Measurements from ENCODE around the gene MESD. TPM values are rescaled to one million over a fixed set of nuclear protein-coding genes. Genes with fewer than 3 reads are reported as not detected.

The MESD gene
- total RNA-seq, 3 donors from 2014 or later (not counting 1 experiment from before 2014, with no cell fraction given): 14.7 to 26.0 (median 24.5) TPM

DNA sequence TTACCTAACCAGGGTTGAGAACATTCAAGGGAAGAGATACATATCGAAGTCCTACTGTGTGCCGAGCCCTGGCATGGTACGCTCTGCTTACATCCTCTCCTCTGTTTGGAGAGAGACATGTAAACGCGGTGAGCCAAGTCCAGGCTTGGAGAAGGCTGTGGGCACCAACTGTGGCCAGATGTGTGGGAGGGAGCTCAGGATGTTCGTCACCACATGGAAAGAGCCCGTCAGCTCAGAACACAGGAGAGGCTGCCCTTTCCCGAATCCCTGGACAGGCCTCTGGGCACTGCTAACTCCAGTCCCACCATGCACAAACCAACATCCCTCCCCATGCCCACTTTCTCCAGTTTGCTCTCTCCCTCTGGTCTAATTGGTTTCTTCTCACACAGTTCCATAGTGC is 43.0 kb downstream of the MESD start:
- no peak for DNase-seq
- WGBS (ENCODE audit: insufficient coverage): 95% methylated on average over 8 of the region's 8 CpGs
- H3K4me1 ChIP-seq (ENCODE audit: control insufficient read depth, insufficient read depth, low read length): no peaks in the 10 kb centered on the region
- H3K36me3 ChIP-seq (ENCODE audit: control insufficient read depth, insufficient read depth, low read length): peaks cover 54% of the 10 kb centered on the region
- H3K4me3 ChIP-seq (ENCODE audit: low read length): no peak overlapping the region
- Mint-ChIP-seq H3K27me3 (ENCODE audit: low read depth in 2 of 2) (no peaks in the 10 kb centered on the region), H3K9me3 (no peaks in the 10 kb centered on the region), H3K36me3 (peaks cover 6% of the 10 kb centered on the region), H3K4me3 (no peak overlapping the region), H3K4me1 (no peaks in the 10 kb centered on the region), H3K27ac (no peak overlapping the region)
- no peak for ATAC-seq
- H3K27me3 ChIP-seq (ENCODE audit: control insufficient read depth, insufficient read depth, low read length): no peaks in the 10 kb centered on the region
- no peaks in the 10 kb centered on the region for H3K9me3 ChIP-seq (ENCODE audit: control insufficient read depth, insufficient read depth, low read length)
- TF ChIP-seq CTCF (IDR thresholded peaks at IDR 0.05): no peak
- intact Hi-C loops (cut with micrococcal nuclease): no loop called here
- H3K27ac ChIP-seq (ENCODE audit: low read length): no peak overlapping the region

- Mint-ChIP-seq H3K27me3 (ENCODE audit: low read depth in 2 of 2) (no peaks in the 10 kb centered on the region), H3K4me3 (no peak overlapping the region), H3K36me3 (peaks cover 6% of the 10 kb centered on the region), H3K9me3 (no peaks in the 10 kb centered on the region), H3K27ac (no peak overlapping the region), H3K4me1 (no peaks in the 10 kb centered on the region)
- no peaks in the 10 kb centered on the region for H3K27me3 ChIP-seq (ENCODE audit: control insufficient read depth, insufficient read depth, low read length)
- ATAC-seq (no peak), DNase-seq (no peak)
- no peak overlapping the region for H3K4me3 ChIP-seq (ENCODE audit: low read length)
- intact Hi-C loops (cut with micrococcal nuclease): no loop called here
- H3K9me3 ChIP-seq (ENCODE audit: control insufficient read depth, insufficient read depth, low read length): no peaks in the 10 kb centered on the region
- peaks cover 45% of the 10 kb centered on the region for H3K36me3 ChIP-seq (ENCODE audit: control insufficient read depth, insufficient read depth, low read length)
- no peaks in the 10 kb centered on the region for H3K4me1 ChIP-seq (ENCODE audit: control insufficient read depth, insufficient read depth, low read length)
- H3K27ac ChIP-seq (ENCODE audit: low read length): no peak overlapping the region
- 92% methylated on average over 5 of the region's 5 CpGs for WGBS (ENCODE audit: insufficient coverage)
- TF ChIP-seq CTCF (IDR thresholded peaks at IDR 0.05): no peak
Observed at GRCh38 chr15:80945605-80946004, 44.0 kb downstream of the MESD start.

GRCh38 chr15:80944818-80945217 is 44.8 kb downstream of the MESD start:
- intact Hi-C loops (cut with micrococcal nuclease): no loop called here
- 100% methylated on average over 3 of the region's 3 CpGs for WGBS (ENCODE audit: insufficient coverage)
- Mint-ChIP-seq H3K4me1 (no peaks in the 10 kb centered on the region), H3K9me3 (no peaks in the 10 kb centered on the region), H3K27ac (no peak overlapping the region), H3K27me3 (ENCODE audit: low read depth in 2 of 2) (no peaks in the 10 kb centered on the region), H3K4me3 (no peak overlapping the region), H3K36me3 (peaks cover 6% of the 10 kb centered on the region)
- no peaks in the 10 kb centered on the region for H3K4me1 ChIP-seq (ENCODE audit: control insufficient read depth, insufficient read depth, low read length)
- no peaks in the 10 kb centered on the region for H3K27me3 ChIP-seq (ENCODE audit: control insufficient read depth, insufficient read depth, low read length)
- no peak for TF ChIP-seq CTCF (IDR thresholded peaks at IDR 0.05)
- DNase-seq (no peak), ATAC-seq (no peak)
- peaks cover 40% of the 10 kb centered on the region for H3K36me3 ChIP-seq (ENCODE audit: control insufficient read depth, insufficient read depth, low read length)
- H3K4me3 ChIP-seq (ENCODE audit: low read length): no peak overlapping the region
- no peaks in the 10 kb centered on the region for H3K9me3 ChIP-seq (ENCODE audit: control insufficient read depth, insufficient read depth, low read length)
- no peak overlapping the region for H3K27ac ChIP-seq (ENCODE audit: low read length)

DNA sequence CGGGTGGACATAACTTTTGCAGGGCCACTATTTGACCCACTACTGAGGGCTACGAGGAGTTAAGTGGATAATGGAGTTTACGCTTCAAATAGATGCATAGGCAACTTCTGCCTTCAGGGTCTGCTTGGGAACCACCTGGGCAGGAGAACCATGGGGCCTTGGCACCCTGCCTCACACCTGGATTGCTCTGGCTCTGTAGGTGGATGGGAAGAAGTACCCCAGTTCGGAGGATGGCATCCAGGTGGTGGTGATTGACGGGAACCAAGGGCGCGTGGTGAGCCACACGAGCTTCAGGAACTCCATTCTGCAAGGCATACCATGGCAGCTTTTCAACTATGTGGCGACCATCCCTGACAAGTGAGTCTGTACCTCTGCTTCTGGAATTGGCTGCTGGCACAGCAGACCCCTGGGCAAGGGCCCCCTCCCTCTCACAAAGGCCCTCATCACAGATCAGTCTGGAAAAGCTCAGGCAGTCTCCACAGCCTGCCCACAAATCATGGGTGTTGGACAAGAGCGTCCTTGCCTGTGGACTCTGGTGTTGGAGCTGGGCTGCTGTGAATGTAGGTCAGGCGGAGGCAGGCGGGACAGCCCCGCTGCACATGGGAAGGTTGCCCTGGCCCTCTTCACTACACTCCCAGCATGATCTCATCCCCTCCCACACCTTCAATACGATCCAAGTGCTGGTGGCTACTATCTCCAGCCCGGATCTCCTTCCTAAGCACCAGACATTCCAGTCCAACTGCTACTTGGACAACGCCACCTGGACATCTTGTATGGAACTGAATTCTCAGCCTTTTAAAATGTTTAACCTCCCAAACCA is 46.7 kb downstream of the MESD start:
- Histone ChIP-seq H3K4me3 (ENCODE audit: low read length) (no peak overlapping the region), H3K4me1 (ENCODE audit: control insufficient read depth, insufficient read depth, low read length) (no peaks in the 10 kb centered on the region), H3K9me3 (ENCODE audit: control insufficient read depth, insufficient read depth, low read length) (no peaks in the 10 kb centered on the region), H3K27me3 (ENCODE audit: control insufficient read depth, insufficient read depth, low read length) (no peaks in the 10 kb centered on the region), H3K36me3 (ENCODE audit: control insufficient read depth, insufficient read depth, low read length) (peaks cover 22% of the 10 kb centered on the region), H3K27ac (ENCODE audit: low read length) (no peak overlapping the region)
- H3K27me3 Mint-ChIP-seq (ENCODE audit: low read depth in 2 of 2): no peaks in the 10 kb centered on the region
- intact Hi-C loops (cut with micrococcal nuclease): no loop called here
- H3K4me3 Mint-ChIP-seq: no peak overlapping the region
- no peaks in the 10 kb centered on the region for H3K4me1 Mint-ChIP-seq
- no peak for TF ChIP-seq CTCF (IDR thresholded peaks at IDR 0.05)
- peaks cover 4% of the 10 kb centered on the region for H3K36me3 Mint-ChIP-seq
- ATAC-seq (no peak), DNase-seq (no peak)
- H3K9me3 Mint-ChIP-seq: no peaks in the 10 kb centered on the region
- 96% methylated on average over 16 of the region's 16 CpGs for WGBS (ENCODE audit: insufficient coverage)
- H3K27ac Mint-ChIP-seq: no peak overlapping the region

All from natural killer cell (primary cell).